ENCODE data around the gene SCNN1A.

Gene SCNN1A

DNA sequence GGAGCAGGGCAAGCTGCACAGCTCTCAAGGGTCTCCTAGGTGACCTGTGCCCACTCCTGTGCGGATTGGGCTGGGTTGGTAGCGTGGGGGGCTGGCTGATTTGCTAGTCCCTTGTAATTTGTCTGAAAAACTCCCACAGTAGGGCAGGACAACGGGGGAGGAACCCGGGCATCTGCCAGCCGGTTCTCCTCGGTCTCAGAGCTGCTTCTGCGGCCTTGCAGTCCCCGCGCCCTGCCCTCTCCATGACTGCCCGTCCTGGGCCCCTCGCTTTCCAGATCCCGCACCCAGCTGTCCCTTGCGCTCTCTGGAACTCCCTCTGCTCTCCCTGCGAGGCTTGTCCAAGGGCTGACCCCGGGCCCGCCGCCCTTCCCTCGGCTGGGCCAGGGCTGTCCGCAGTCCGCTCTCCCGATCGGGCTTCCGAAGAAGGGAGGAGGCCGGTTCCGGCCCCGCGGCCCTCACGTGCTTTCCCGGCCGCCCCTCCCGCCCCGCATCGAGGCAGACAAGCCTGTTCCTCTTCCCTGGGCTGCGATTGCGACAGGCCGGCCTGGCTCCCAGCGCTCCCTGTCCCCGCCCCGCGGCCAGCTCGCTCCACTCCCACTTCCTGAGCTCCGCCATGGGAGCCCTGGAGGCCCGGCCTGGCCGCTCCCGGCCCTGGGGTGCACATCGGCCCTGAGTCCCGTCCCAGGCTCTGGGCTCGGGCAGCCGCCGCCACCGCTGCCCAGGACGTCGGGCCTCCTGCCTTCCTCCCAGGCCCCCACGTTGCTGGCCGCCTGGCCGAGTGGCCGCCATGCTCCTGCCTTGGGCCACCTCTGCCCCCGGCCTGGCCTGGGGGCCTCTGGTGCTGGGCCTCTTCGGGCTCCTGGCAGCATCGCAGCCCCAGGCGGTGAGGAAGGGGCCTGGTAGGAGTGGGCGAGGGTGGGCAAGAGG lies 8.5 kb upstream of the SCNN1A start, which contains the start of gene LTBR:
TSS of gene LTBR (plus strand) at position 591 of the 927 bp plus-strand sequence. CDS start at position 788, 197 bp downstream.
- DNase-seq = peak; percentile 94

DNA sequence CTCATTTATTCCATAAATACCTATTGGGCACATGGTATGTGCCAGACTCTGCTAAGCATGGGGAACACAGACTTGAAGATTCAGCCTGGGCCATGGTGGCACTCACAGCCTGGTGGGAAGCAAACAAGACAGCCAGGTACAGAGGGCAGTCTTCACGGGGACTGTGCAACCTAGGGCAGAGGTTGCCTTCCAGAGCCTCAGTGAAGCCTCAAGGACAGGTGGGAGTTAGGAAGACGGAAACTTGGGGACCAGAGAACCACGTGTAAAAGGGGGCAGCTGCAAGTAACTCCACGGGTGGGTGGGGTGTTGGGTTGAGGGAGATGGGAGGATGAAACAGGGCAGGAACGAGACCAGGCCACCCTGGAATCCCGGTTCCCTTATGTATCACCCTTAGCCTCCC lies 7.6 kb upstream of the SCNN1A start:
- DNase-seq = no peak

DNA sequence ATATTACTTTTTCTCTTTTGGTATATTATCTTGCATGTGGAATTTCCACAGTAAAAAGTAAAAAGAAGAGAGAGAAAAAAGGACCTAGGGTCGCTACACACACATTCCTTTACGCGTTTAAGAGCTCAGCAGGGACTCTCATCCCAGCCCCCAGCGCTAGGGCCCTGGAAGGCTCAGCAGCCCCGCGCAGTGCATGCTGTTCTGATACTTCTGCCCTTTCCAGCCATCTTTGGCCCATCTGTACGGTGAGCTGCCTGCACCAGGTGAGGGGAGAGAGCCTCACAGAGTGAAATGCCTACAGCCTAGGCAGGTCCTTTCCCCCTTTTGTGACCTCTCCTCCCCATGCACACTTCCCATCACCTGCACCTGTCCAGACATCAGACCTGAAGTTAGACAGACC lies 7.0 kb upstream of the SCNN1A start:
- DNase-seq = no peak

DNA sequence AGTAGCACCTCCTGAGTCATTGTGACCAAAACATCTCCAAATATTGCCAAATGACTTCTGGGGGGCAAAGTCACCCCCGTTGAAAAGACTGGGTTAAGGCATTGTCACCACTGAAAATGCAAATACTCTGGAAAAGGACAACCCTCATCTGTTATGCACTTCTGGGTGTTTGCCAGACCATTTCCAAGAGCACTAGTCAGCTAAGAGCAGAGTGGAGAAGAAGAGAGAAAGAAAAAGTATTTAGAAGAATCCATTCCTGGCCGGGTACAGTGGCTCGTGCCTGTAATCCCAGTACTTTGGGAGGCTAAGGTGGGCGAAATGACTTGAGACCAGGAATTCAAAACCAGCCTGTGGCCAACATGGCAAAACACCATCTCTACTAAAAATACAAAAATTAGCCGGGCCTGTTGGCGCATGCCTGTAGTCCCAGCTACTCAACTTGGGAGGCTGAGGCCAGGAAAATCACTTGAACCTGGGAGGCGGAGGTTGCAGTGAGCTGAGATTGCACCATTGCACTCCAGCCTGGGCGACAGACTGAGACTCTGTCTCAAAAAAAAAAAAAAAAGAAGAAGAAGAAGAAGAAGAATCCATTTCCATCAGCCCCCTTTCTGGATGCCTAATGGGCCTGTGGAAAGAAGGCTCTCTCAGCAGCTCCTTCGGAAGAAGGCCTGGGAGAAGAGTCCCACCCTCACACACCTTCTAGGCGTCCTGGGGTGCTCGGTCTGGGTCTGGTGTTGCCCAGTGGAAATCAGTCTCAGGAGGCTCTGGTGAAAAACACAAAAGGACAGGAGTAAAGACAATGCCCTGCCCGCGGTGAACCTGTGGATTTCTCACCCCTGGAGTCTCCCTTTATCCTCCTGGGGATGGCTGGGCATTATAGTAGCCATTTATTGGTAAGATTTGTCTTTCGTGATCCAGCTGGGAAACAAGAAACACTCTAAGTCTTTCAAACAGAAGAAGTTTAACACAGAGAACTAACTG lies 5.1 kb upstream of the SCNN1A start:
- no peak for DNase-seq

DNA sequence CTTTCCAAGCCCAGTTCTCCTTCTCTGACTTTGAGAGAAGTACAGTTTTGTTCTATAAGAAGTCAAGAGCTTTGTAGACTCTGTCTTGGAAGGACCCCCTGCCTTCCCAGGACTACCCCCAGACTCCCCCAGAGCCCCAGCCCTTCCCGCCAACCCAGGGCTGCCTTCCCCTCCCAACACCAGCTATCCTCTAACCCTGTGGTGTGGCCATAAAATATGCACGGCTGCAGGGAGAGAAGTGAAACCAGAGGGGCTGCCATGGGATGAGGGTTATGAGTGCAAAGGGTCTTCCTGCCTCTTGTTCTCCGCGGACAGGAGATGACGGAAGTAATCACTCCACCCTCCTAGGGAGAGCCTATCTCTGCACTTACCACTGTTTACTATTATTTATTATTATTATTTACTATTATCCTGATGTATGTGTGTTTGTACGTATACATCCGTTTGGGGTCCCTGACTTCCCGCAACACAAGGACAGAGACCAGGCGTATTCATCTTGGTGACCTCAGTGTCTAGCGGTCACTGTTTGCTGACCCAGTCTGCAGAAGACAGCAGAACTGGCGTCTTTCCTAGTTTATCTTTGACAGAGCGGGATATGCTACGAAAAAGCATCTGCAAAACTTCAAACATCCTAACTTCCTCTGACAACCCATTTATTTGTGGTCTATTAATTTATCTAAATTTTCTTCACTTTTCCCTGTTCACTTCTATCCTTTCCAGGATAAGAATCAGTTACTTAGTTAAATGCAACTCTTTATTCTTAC lies 3.5 kb upstream of the SCNN1A start:
- DNase-seq = no peak

DNA sequence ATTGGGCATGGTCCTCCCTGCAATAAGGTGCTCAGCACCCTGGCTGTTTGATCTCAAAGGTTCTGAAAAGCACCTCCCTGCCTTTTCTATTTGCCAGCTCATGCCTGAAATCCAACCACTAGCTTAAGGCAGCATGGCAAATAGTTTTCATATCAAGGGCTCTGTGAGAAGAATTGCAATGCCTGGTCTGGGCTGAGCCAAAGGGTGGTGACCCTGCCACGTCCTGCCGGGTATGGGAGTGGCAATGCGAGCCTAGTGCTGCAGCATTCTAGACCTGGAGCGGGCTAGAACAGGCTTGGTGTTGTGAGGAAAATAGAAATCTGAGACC lies 2.3 kb upstream of the SCNN1A start:
- DNase-seq = no peak

DNA sequence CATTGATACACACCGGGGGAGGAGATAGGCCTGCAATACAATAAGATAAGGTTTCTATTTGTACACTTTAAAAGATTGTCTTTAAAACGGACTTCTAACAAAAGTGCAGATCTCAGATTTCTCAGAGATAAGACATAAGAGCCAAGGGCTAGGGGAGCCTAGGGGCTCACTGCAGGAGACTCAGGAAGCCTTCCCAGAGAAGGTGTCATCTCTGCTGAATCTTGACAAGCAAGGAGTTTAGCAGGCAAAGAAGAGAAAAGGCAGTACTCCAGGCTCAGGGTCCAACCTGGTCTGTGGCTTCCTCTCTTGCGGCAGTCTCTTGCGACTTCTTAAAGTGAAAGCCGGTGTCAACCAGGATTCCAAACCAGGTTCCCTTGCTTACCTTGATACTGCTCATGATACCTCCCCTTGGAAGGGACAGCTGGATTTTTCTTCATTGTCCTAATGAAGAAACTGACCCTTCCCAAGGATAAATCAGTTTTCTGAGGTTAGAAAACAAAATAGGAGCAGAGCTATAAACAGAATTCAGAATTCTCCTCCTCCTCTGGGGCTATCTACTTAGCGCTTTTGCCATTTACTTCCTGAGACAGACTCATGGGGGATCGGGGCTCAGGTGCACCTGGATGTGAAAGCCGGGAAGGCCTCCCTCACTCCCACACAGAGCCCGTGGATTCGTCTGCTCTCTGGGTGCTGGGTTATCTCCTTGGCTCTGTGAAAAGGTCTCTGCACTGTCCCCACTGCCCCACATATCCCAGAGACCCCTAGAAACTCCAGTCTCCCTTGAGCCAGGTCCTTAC lies 1.7 kb upstream of the SCNN1A start:
- DNase-seq = no peak

DNA sequence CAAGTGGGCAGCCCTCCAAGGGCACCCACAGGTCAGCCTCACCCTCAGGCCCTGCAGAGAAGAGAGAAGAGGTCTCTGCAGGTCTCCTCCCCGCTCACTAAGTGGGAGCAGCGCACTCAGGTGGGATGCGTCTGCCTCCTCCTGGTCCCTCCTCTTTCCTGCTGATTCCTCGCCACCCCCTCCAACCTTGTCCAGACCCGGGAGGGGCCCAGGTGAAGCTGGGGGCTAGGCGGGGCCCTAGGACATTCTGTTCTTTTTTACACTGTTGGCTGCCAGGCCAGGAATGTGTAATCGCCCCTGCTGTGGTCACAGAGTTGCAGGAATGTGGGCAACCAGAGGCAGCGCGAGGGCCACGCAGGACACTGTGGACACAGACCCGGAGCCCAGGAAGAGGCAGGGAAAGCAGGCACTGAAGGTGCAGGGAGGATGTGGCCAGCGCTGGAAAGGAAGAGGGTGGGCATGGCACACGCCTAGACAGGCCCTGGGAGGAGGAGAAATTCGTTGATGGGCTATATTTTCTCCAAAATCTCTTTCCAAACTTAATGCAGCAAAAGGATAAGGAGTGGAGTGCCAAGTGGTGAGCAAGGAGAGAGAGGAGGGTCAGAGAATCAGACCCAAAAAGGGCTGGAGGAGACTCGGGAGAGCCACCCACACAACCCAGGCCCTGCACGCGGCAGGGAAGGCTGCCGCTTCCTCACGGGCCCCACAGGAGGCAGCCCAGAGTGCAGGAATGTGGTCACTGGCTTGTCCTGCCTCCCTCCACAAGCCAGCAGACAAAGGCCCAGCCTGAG lies 911 bp upstream of the SCNN1A start:
- DNase-seq = peak; percentile 53

DNA sequence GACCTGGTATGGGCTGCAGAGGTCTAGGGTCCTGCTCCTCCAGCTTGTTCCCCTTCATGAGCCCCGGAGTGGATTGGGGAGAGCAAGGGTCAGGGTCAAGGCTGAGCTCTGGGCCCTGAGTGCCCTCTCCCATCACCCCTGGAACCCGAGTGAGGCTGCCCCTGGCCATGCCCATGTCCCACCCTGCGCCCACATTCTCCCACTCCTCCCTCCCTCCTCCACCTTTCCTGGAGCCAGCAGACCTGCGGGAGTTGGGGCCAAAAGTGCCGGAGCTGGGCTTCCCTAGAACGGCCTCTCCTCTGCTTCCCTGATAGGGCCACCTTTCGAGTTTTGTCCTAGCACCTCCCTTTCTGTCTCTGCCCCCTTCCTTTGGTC lies 590 bp downstream of the SCNN1A start:
- DNase-seq = no peak

DNA sequence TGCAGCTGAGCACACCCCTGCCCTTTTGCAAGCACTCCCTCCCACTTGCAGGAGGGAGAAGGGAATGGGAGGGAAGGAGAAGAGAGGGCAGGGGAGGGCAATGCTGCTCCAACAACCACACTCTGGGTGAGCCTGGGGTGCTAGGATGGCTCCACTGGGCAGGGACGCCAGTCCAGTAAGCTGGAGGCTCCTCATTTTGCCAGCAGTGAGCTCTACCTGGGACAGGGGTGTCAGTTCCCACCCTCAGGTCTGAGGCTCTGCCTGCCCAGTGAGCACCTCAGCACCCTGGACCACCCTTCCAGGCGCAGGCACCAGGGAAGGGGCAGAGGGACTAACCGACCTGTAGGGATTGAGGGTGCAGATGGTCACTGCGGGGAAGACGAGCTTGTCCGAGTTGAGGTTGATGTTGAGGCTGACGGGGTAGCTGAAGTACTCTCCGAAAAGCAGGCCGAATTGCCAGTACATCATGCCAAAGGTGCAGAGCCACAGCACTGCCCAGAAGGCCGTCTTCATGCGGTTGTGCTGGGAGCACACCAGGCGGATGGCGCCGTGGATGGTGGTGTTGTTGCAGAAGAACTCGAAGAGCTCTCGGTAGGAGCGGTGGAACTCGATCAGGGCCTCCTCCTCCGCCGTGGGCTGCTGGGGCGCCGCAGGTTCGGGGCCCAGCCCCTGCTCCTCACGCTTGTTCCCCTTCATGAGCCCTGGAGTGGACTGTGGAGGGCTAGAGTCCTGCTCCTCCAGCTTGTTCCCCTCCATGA lies 1.2 kb downstream of the SCNN1A start:
- no peak for DNase-seq

DNA sequence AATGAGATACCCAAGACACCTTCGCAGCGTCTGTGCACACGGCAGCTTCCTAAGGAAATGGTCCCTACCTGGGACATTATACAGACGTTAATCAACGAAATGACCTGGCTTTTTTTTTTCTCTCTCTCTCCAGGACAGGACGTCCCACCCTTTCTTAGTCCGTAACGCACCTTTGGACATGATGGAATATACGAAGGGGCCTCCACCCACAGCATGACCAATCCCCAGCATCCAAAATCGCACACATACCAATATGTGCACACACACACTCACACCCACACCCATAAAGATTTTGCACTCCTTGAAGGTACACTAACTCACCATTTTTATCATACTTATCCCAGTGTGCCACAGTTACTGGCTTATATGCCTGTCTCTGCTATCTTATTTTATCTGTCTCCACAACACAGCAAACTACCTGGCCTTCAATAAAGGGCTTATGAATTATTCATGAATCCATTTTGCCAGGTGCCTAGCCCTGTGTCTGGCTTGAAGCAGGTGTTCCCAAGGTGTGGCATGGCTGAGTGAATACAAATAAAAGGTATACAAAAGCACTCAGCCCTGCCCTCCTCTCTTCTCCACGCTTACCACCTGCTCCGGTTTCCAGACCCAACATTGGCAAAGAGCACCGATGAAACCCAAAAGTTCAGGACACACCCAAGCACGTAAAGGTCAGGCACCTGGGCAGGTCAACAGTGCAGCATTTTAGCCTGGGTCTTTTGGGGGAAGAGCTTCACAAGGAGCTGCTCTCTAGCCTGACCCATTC lies 2.2 kb downstream of the SCNN1A start:
- no peak for DNase-seq

DNA sequence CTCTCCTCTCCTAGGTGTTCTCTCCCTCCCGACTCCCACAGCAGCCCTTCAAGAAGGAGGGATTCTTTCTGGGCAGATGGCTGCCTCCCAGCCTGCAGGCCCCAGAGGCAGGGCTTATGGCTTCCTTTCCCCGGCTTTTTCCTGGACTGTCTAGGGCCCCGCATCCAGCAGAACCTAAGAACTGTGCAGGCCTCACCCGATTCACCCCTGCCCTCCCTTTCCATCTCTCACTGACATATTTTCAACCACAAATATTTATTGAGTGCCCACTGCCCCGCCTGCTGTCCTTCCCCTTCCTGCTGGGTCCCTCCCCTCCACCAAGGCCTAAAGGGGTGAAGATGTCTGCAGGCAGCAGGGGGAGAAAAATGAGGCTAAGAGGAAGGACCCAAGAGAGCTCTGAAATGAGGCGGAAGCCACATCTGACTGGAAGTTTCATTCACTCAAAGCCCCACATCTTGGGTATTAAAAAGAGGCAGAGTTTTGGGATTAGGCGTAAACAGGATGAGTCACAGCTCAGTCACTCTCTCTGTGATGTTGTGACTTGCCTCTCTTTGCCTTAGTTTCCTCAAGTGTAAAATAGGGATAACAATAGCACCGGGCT lies 2.9 kb downstream of the SCNN1A start:
- DNase-seq = peak; percentile 93

DNA sequence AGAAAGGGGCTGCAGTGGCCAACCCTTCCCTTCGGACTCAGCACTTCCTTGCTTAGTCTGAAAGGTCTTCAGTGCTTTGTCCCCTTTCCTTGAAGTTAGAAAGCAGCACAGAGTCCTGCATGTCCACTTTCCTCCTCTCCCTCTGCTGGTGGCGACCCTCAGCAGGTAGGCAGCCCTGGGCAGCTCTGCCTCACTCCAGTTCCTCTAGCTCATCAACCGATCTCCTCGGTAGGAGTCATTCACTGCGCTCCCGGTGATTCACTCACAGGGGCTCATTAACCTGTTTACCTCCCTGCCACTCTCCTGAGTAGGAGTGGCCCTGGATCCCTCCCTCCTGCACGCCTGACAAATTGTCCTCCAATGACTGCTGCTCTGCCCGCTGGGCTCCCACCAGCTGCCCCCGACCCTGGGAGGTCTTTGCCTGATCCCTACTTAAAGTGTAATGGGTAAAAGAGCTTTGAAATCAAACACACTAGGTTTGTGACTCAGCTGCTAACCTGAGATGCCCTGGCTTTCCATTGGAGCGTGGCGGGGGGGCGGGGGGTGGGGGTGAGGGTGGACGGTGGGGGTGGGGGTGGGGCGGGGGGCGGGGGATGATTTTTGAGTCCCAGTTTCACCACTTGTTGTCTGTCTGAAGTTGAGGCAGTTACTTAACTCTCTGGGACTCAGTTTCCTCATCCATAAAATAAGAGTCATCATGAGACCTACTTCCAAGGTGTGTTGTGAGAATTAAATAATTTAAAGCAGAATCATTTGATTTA lies 4.2 kb downstream of the SCNN1A start:
- DNase-seq = peak; percentile 67

DNA sequence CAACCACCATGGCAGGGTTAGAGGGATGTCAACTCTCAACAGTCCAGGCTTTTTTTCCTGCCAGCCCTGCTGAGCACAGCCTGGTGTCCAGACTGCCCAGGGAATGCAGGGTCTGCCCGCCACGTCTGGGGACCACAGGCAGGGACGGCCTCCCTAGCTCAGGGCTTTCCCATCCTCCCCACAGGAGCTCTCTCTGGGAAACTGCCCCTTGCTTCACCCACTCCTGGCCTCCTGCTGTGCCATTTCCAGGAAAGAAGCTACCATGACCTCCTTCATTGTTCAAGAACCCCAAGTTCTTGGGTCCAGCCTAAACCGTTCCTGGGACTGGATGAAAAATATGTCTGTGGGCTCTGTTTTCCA lies 4.8 kb downstream of the SCNN1A start:
- no peak for DNase-seq

DNA sequence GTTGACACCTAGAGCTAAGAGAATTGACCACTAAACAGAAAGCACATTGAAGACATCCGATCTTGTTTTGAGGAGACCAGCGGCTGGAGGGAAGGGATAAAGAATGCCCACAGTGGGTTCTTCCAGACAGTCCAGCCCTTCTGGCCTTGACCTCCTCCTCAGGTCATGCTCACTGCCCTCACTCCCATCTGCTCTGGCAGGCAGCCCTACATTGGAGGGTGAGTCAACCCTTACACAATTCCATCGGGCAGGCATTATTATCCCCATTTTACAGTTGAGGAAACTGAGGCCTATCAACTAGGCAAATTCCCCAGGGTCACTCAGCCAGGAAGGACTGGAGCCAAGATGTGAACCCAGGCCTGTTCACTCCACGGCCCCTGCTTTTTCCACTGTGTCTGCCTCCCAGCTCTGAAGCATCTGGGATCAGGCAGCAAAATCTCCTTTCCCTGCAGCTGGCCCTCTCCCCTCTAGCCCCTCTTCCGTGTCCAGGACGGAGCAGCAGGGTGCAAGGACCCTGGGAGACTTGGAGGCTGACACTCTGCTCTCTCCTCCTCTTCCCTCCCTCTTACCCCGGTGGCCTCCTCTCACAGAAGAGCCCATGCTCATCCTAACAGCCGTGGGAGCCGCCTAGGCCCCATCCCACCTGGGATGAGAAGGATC lies 5.3 kb downstream of the SCNN1A start:
- DNase-seq = no peak

DNA sequence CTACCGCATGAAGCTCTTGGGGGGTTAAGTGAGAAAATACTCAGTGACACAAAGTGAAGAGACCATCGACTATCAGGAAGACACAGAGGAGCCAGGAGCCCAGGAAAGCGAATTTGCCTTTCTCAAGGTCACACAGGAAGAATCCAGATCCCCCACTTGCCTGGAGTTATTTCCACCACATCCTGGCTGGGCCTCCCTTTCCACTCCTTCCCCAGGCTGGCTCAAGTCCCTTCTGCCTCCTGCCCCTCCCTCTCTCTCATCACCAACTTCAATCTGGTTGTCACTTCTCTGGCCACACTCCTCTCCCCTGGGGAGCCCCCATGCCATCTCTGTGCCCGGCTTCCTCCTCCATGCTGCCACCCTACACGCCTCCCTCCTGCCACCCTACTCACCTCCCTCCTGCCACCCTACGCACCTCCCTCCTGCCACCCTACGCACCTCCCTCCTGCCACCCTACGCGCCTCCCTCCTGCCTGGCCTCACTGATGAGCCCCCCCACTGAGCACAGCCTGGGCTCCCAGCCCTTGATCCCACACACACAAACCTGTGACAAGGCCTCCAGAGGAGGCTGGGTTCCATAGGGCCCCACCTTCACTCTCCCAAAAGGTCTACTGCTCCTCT lies 6.3 kb downstream of the SCNN1A start:
- no peak for DNase-seq
